NOMO-1 treated with dmso at 0.1 percent for 144 hours (cell line): ENCODE measurements around the gene LPP.

Experiments used
- DNase-seq: peaks from one replicate; lab custom pipeline; 2025; ENCODE audit not compliant: unreplicated experiment; lab: John Stamatoyannopoulos, UW

Gene LPP

GRCh38 chr3:188842639-188843038, 688.7 kb downstream of the LPP start:
- DNase-seq: peak; percentile 74

- no peak for DNase-seq
Observed at GRCh38 chr3:188844096-188844495, 690.1 kb downstream of the LPP start.

- DNase-seq: no peak
Observed at GRCh38 chr3:188845514-188845913, 691.6 kb downstream of the LPP start.

GRCh38 chr3:188848947-188849346, 695.0 kb downstream of the LPP start:
- DNase-seq: no peak

DNA sequence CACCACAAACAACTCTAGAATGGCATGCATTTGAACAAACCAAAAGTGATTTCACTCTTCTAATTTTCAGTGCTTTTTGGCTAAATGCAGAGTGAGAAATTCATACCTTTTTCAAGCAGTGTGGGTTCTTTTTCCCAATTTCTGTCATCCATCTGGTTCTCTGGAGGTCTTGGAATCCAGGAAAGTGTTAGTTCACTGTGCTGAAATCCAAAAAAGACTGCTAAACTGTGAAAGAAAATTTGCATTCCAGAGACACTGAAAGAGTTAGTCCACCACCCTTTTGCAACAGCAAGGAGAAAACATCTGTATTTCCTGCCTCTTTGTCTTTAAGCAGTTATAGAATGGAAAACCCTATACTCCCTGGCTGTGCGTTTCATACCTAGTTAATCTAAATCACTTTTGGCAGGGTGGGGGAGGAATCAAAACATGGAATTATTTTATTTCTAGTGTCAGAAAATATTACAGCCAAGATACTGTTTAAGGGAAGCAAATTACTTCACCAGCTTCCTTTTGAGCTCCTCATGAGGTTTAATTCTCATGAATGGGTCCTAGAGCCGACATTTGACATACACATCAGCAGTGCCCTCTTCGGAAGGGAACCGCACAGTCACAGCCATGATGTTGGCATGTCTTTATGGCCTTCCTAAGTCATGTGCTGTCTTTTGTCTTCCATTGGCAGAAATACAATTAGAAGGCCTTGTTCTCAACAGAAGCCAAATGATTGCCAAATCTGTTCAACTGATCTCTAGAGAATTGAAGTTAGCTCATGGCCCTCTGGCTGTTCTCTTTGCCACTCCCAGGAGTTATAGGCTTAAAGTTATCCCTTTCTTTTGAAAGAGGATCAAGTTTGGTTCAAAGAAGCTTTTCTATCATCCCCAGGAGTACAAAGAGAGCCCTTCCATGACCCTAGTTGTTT, 700.2 kb downstream of the LPP start:
- no peak for DNase-seq

DNA sequence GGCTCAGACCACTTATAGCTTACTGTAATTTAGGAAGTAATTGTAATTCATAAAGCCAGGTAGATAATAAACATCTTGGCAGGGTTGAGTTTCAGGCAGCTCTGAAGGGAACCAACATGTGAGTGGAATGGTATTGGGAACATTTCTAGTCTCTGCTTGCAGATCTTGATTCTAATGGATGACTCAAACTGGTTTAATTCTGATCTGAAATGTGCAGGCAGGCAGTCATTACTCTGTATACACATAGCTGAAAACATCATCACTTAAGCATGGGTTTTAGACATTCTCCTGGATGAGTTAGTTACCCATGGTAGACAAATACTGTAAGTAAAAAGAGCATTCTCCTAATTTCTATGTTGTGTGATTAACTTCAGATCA, 700.8 kb downstream of the LPP start:
- DNase-seq: no peak

DNA sequence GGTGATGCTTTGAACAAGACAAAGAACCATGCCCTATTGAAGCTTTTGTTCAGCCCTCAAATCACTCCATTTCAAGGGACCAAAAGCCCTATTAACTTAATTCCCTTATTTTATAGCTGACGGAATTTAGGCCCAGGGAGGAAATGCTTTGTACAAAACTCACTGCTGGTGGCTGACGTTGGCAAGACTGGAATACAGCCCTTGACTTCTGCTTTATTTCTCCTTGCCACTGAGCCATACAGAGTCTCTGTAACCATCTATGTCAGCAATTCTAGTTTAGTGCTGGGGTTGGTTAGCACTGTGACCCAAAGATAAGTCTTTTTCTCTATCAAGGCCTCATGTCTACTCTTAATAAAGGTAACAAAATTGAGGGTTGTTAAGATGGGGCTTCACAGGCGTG, 701.7 kb downstream of the LPP start:
- no peak for DNase-seq

DNA sequence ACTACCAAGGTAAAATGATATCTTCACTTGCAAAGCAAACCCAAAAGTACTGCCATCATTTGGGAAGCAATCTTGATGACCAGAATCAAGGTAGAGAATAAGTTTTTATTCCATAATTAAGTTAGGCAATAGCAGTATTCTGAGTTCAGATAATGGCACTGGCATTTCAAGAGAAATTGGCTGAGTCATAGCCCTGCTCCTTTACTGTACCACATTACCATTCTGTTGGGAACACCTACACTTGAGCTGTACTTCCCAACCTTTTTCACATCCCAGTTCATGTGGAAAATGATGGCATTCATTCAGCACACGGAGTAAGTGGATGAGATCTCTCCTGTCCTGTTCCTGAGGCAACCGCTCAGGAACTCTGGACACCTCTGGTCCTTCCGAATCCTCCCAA, 706.2 kb downstream of the LPP start:
- no peak for DNase-seq

DNA sequence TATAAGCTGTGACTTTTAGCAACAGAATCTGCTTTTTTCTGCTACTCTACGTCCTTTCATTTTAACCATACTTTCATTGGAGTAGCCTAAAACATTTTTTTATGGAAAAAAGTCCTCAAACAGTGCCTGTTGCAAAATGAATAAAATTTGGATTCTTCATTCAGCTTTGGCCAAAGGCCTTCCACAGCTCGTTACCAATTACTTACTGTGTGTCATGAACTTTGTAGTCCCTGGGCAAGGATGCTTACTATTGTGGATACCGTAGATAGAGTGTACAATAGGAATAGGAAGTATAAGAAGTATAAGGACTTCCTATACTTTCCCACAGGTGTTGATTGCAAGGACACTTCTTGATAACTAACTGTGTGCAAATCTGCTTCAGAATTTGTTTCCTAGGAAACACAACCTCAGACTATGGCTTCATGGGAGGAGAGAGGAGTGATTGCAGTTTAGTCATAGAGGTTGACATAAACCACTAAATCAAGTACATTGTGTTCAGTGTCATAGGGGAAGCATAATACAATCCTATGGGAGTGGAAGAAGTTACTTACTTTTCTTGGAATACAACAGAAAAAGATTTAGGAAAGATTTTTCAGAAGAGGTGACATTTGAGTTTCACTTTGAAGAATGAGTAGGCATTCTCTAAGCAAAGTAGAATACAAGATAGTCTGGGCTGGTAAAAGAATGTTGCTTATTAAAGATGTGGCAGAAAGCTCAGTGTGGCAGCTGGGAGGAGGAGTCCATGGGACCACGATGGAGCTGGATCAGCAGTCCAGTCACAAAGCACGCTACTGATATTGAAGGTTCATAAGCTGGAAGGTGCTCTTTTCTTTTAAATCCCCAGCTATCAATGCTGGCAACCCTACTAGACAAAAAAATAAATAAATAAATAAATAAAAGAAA, 708.1 kb downstream of the LPP start:
- DNase-seq: no peak

GRCh38 chr3:188863999-188864406, 710.0 kb downstream of the LPP start:
- no peak for DNase-seq

DNA sequence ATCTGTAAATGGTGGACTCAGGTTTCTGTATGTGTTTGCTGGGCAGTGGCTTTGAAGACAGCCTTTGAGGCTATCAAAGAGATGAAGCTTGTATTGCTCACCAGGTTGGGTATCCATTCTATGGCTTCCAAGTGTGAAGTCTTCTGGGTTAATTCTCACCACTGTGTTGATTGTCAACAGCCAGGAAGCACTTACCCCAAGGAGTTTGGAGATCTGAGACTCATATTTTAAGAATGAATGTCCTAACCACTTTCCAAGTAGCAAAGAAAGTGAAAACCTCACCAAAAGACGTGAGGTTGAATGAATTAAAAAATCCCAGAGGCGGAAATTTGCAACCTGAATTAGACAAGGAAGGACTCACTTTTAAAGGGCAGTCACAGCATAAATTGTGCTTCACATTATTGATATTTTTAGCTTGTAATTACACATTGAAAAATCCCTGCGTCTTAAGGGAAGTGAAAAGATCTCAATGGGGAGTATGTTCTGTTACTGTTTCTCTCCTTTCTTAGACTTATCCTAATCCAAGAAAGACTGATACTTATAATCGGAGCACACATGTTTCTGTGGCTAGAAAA, 713.8 kb downstream of the LPP start:
- no peak for DNase-seq

DNA sequence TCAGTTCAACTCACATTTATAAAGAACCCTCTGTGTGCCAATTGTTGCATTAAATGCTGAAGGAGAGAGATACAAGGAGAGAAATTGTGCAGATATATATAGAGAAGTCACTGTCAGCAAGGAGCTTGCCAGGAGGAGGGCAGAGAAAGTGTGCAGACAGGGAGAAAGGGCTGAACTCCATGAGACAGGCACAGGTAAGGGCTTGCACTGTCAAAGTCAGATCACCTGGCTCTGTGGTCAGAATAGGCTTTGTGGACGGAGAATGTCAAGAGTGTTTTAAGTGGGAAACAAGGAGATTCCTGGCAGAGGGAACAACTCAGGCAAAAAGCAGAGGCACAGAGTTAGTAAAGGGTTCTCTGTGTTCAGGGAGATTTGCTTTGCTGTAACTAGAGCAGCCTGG, 714.8 kb downstream of the LPP start:
- DNase-seq: no peak

DNA sequence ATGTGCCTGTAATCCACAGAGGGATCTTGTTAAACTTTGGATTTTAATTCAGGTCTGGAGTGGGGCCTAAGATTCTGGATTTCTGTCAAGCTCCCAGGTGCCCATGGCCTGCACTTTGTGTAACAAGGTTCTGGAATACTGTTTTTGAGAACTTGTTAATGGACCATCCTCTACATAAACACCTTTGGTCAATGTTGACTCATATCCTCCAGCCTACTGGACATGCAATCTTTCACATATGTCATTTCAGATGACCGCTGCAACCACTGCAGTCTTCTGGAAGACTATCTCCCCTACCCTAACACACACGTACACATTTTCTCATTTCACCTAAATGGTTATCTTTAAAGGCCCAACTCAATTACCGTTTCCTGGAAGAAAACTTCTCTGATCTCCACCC, 715.7 kb downstream of the LPP start:
- no peak for DNase-seq

- no peak for DNase-seq
Observed at GRCh38 chr3:188870431-188870830, 716.5 kb downstream of the LPP start.

- DNase-seq: no peak
Observed at GRCh38 chr3:188874576-188874975, 720.6 kb downstream of the LPP start.

DNA sequence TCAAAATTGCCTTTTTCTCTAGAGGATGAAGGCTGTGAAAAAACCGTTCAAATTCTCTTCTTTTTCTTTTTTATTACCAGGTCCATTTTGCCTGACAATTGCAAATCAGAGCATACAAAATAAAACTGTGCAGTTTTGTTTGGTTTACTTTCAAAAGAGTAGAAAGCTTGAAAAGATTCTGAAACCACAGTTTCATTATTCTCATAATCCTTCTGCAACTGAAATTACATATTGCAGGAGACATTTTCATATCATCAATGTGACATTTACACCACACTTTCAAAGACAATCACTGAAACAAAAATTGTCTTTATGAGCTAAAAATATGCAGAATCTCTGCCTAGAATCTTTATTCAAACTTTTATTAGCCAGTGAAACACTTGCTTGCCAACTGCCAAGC, 721.5 kb downstream of the LPP start:
- DNase-seq: no peak

- DNase-seq: no peak
Observed at GRCh38 chr3:188876370-188876769, 722.4 kb downstream of the LPP start.

- no peak for DNase-seq
Observed at GRCh38 chr3:188877381-188877780, 723.4 kb downstream of the LPP start.

- no peak for DNase-seq
Observed at GRCh38 chr3:188878076-188878475, 724.1 kb downstream of the LPP start.

DNA sequence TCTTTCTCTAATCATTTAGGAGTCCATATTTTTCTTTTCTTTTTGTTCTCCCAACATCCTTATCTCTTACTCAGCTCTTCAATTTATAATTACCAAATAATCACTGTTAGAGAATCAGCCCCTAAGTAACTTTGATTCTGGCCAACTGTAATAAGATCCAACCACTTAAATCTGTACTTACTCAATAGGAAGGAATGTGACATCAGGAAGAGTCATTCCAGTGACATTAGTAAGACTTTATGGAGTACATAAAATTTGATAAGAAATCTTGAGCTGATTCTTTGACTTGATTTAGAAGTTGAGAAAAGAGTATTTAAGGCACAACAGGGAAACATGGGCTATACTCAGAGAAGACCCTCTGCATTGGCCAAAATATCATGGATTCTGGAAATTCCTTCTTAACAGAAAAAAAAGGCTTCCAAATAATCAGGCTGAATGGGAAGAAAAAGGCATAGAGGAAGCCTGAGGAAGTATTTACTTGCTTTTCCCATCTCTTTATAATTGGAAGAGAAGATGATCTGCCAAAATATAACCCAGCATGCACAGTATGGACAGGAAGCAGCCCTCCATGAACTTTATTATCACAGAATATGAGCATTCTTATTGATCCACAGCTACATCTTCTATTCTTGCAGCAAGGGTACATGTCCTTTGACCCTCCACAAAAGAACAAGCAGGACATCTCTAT, 728.1 kb downstream of the LPP start:
- no peak for DNase-seq
